ENCODE measurements around the gene ZNF639. TPM values are rescaled to one million over a fixed set of nuclear protein-coding genes. Genes with fewer than 3 reads are reported as not detected.

The ZNF639 gene
- total RNA-seq, 1 donor from 2014 or later, result 28.9 TPM

GRCh38 chr3:179318876-179319275 is 4.0 kb upstream of the ZNF639 start:
- no peaks in the 10 kb centered on the region for H3K36me3 ChIP-seq
- ATAC-seq, result no peak
- intact Hi-C loops (cut with DNase I), result no loop called here
- no peaks in the 10 kb centered on the region for H3K27me3 ChIP-seq
- H3K4me1 ChIP-seq, result peaks cover 13% of the 10 kb centered on the region
- TF ChIP-seq CTCF (IDR thresholded peaks at IDR 0.05), result no peak
- no peak for DNase-seq
- H3K4me3 ChIP-seq, result no peak overlapping the region
- H3K27ac ChIP-seq, result no peak overlapping the region
- H3K9me3 ChIP-seq, result no peaks in the 10 kb centered on the region

GRCh38 chr3:179321668-179322285 is 1.1 kb upstream of the ZNF639 start:
- intact Hi-C loops (cut with DNase I), result no loop called here
- ATAC-seq, result no peak
- H3K27ac ChIP-seq, result peak overlapping the region; percentile 96
- H3K4me1 ChIP-seq, result peaks cover 15% of the 10 kb centered on the region
- no peaks in the 10 kb centered on the region for H3K27me3 ChIP-seq
- TF ChIP-seq CTCF (IDR thresholded peaks at IDR 0.05), result peak; percentile 43
- H3K9me3 ChIP-seq, result no peaks in the 10 kb centered on the region
- peak overlapping the region; percentile 88 for H3K4me3 ChIP-seq
- DNase-seq, result no peak
- H3K36me3 ChIP-seq, result no peaks in the 10 kb centered on the region

- DNase-seq, result peak; percentile 86
- H3K27me3 ChIP-seq, result no peaks in the 10 kb centered on the region
- H3K4me1 ChIP-seq, result peaks cover 15% of the 10 kb centered on the region
- no peak for TF ChIP-seq CTCF (IDR thresholded peaks at IDR 0.05)
- peak; percentile 77 for ATAC-seq
- H3K27ac ChIP-seq, result peak overlapping the region; percentile 96
- intact Hi-C loops (cut with DNase I), result no loop called here
- H3K36me3 ChIP-seq, result peaks cover 4% of the 10 kb centered on the region
- H3K9me3 ChIP-seq, result no peaks in the 10 kb centered on the region
- peak overlapping the region; percentile 88 for H3K4me3 ChIP-seq
Measured at GRCh38 chr3:179323197-179324110, 623 bp downstream of the ZNF639 start.

- H3K9me3 ChIP-seq, result no peaks in the 10 kb centered on the region
- DNase-seq (no peak), ATAC-seq (no peak)
- H3K4me3 ChIP-seq, result peak overlapping the region; percentile 88
- H3K4me1 ChIP-seq, result peaks cover 15% of the 10 kb centered on the region
- intact Hi-C loops (cut with DNase I), result no loop called here
- peaks cover 13% of the 10 kb centered on the region for H3K36me3 ChIP-seq
- no peaks in the 10 kb centered on the region for H3K27me3 ChIP-seq
- no peak for TF ChIP-seq CTCF (IDR thresholded peaks at IDR 0.05)
- H3K27ac ChIP-seq, result peak overlapping the region; percentile 96
Measured at GRCh38 chr3:179324270-179324754, 1.5 kb downstream of the ZNF639 start.

- ATAC-seq, result no peak
- Histone ChIP-seq H3K9me3 (no peaks in the 10 kb centered on the region), H3K36me3 (peaks cover 74% of the 10 kb centered on the region), H3K27me3 (no peaks in the 10 kb centered on the region), H3K27ac (no peak overlapping the region), H3K4me3 (no peak overlapping the region), H3K4me1 (no peaks in the 10 kb centered on the region)
- TF ChIP-seq CTCF (IDR thresholded peaks at IDR 0.05), result no peak
- DNase-seq, result no peak
- intact Hi-C loops (cut with DNase I), result no loop called here
Measured at GRCh38 chr3:179330438-179330837, 7.6 kb downstream of the ZNF639 start.
